ENCODE measurements around the gene EFHC1. TPM values are rescaled to one million over a fixed set of nuclear protein-coding genes. Genes with fewer than 3 reads are reported as not detected.
A peak's percentile ranks its signal among the peaks of the same experiment; 100 is the strongest.

EFHC1 gene
- total and polyA plus RNA-seq, 2 of the 13 experiments (the other 11 are each of a cell fraction or from before 2014, with no cell fraction given): 23.4 to 29.5 TPM

- H3K27ac ChIP-seq (ENCODE audit: extremely low read length, insufficient read depth, low read length): no peak overlapping the region
- no TSS peak for BruUV-seq (replicated peaks)
- TF ChIP-seq HNRNPK (IDR thresholded peaks at IDR 0.05; ENCODE audit: low read depth, low read length, poor library complexity, severe bottlenecking) (no peak), CENPT (CRISPR knock-in tag; IDR thresholded peaks at IDR 0.05; ENCODE audit: low read depth) (no peak), ZSCAN22 (CRISPR knock-in tag; IDR thresholded peaks at IDR 0.05) (peak; percentile 81; the same call in 1 of the 2 replicates), GTF2F1 (IDR thresholded peaks at IDR 0.05; ENCODE audit: low read length) (no peak), NBN (conservative IDR thresholded peaks at IDR 0.05) (no peak), CEBPG (CRISPR knock-in tag; IDR thresholded peaks at IDR 0.05) (peak; percentile 78), SAP130 (CRISPR knock-in tag; IDR thresholded peaks at IDR 0.05; ENCODE audit: low read depth) (peak; percentile 43), GATAD2A (CRISPR knock-in tag; IDR thresholded peaks at IDR 0.05) (0 out of 2 replicates have a peak, but pooled peaks have one; percentile 12), MAFG (CRISPR knock-in tag; IDR thresholded peaks at IDR 0.05) (peak; percentile 75), CHD4 (IDR thresholded peaks at IDR 0.05; ENCODE audit: borderline replicate concordance, low read length) (no peak), ATF3 (CRISPR knock-in tag; IDR thresholded peaks at IDR 0.05) (0 out of 2 replicates have a peak, but pooled peaks have one; percentile 67), TGIF2 (CRISPR knock-in tag; IDR thresholded peaks at IDR 0.05) (0 out of 2 replicates have a peak, but pooled peaks have one; percentile 54), ZSCAN12 (CRISPR knock-in tag; IDR thresholded peaks at IDR 0.05) (no peak), ZNF644 (CRISPR knock-in tag; IDR thresholded peaks at IDR 0.05; ENCODE audit: low read depth) (0 out of 2 replicates have a peak, but pooled peaks have one; percentile 51), MAFF (IDR thresholded peaks at IDR 0.05; ENCODE audit: low read depth, low read length) (peak; percentile 71), RAD51 (IDR thresholded peaks at IDR 0.05; ENCODE audit: borderline replicate concordance) (no peak), MAFK (conservative IDR thresholded peaks at IDR 0.05 in 1 of 2, IDR thresholded peaks at IDR 0.05 in 1 of 2; ENCODE audit: low read length in 2 of 2) (peak; percentile 85 to 91), ZBTB2 (CRISPR knock-in tag; IDR thresholded peaks at IDR 0.05; ENCODE audit: low read depth) (no peak), KDM5B (CRISPR knock-in tag; IDR thresholded peaks at IDR 0.05; ENCODE audit: borderline replicate concordance) (no peak), SETDB1 (CRISPR knock-in tag; IDR thresholded peaks at IDR 0.05; ENCODE audit: borderline replicate concordance) (no peak), CEBPB (IDR thresholded peaks at IDR 0.05; ENCODE audit: borderline replicate concordance, low read depth, low read length) (peak; percentile 84), KLF15 (CRISPR knock-in tag; IDR thresholded peaks at IDR 0.05; ENCODE audit: borderline replicate concordance) (no peak), FOSL2 (CRISPR knock-in tag; IDR thresholded peaks at IDR 0.05) (peak; percentile 94), FOXA3 (CRISPR knock-in tag; IDR thresholded peaks at IDR 0.05) (0 out of 2 replicates have a peak, but pooled peaks have one; percentile 5), PREB (CRISPR knock-in tag; IDR thresholded peaks at IDR 0.05) (no peak), ZNF468 (CRISPR knock-in tag; IDR thresholded peaks at IDR 0.05) (no peak)
Measured at GRCh38 chr6:52507557-52508260, 87.6 kb downstream of the EFHC1 start.

More at GRCh38 chr6:52507557-52508260, 87.6 kb downstream of the EFHC1 start:
- peaks cover 49 to 98% of the 10 kb centered on the region in 2 experiments for H3K36me3 ChIP-seq (replicated peaks in 1 of 2; ENCODE audit: control insufficient read depth in 1 of 2, insufficient read depth in 2 of 2, low read length in 2 of 2)
- H3K4me1 ChIP-seq (ENCODE audit: insufficient read depth, low read length): peaks cover 19% of the 10 kb centered on the region
- ChIA-PET CTCF (ENCODE audit: low intra/inter-chr PET ratio, low total read pairs) (no interaction called here), POLR2A (no interaction called here)
- intact Hi-C loops (cut with micrococcal nuclease; ENCODE audit: unreplicated experiment) (no loop called here), in situ Hi-C loops (cut with HindIII; ENCODE audit: extremely low pct_ligation_motif_present, low pct_unique_long_range_greater_than_20kb) (no loop called here)
- ATAC-seq (no peak), DNase-seq (ENCODE audit: low spot score) (no peak), FAIRE-seq (peak; percentile 65)
- H3K79me2 ChIP-seq (ENCODE audit: insufficient read depth, low read length): no peaks in the 10 kb centered on the region
- no peak overlapping the region for H3K4me2 ChIP-seq (ENCODE audit: low read depth, low read length)
- no peak overlapping the region for H3K4me3 ChIP-seq (replicated peaks in 1 of 3; ENCODE audit: insufficient read depth in 1 of 3, low read depth in 2 of 3, low read length in 3 of 3)
- H4K20me1 ChIP-seq (ENCODE audit: insufficient read depth, low read length): no peaks in the 10 kb centered on the region
- H3K9ac ChIP-seq (ENCODE audit: insufficient read depth, low read depth, low read length): no peak overlapping the region
- no peak overlapping the region for H2AFZ ChIP-seq (ENCODE audit: low read length)
- no peaks in the 10 kb centered on the region for H3K9me3 ChIP-seq (ENCODE audit: low read length)
- 96% methylated on average over 3 of the region's 3 CpGs for WGBS (ENCODE audit: low lambda C conversion rate)
- H3K27me3 ChIP-seq (ENCODE audit: control insufficient read depth in 1 of 2, insufficient read depth in 2 of 2, low read length in 2 of 2): no peaks in the 10 kb centered on the region
